ENCODE data around the gene ARHGAP31.
"Not testable (repeated sequence)": the region's sequence is repeated elsewhere in the genome, so short reads cannot be mapped to it uniquely, and the experiment has no call there.

Gene ARHGAP31, protein sequence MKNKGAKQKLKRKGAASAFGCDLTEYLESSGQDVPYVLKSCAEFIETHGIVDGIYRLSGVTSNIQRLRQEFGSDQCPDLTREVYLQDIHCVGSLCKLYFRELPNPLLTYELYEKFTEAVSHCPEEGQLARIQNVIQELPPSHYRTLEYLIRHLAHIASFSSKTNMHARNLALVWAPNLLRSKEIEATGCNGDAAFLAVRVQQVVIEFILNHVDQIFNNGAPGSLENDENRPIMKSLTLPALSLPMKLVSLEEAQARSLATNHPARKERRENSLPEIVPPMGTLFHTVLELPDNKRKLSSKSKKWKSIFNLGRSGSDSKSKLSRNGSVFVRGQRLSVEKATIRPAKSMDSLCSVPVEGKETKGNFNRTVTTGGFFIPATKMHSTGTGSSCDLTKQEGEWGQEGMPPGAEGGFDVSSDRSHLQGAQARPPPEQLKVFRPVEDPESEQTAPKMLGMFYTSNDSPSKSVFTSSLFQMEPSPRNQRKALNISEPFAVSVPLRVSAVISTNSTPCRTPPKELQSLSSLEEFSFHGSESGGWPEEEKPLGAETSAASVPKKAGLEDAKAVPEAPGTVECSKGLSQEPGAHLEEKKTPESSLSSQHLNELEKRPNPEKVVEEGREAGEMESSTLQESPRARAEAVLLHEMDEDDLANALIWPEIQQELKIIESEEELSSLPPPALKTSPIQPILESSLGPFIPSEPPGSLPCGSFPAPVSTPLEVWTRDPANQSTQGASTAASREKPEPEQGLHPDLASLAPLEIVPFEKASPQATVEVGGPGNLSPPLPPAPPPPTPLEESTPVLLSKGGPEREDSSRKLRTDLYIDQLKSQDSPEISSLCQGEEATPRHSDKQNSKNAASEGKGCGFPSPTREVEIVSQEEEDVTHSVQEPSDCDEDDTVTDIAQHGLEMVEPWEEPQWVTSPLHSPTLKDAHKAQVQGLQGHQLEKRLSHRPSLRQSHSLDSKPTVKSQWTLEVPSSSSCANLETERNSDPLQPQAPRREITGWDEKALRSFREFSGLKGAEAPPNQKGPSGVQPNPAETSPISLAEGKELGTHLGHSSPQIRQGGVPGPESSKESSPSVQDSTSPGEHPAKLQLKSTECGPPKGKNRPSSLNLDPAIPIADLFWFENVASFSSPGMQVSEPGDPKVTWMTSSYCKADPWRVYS (N-terminal part only)

DNA sequence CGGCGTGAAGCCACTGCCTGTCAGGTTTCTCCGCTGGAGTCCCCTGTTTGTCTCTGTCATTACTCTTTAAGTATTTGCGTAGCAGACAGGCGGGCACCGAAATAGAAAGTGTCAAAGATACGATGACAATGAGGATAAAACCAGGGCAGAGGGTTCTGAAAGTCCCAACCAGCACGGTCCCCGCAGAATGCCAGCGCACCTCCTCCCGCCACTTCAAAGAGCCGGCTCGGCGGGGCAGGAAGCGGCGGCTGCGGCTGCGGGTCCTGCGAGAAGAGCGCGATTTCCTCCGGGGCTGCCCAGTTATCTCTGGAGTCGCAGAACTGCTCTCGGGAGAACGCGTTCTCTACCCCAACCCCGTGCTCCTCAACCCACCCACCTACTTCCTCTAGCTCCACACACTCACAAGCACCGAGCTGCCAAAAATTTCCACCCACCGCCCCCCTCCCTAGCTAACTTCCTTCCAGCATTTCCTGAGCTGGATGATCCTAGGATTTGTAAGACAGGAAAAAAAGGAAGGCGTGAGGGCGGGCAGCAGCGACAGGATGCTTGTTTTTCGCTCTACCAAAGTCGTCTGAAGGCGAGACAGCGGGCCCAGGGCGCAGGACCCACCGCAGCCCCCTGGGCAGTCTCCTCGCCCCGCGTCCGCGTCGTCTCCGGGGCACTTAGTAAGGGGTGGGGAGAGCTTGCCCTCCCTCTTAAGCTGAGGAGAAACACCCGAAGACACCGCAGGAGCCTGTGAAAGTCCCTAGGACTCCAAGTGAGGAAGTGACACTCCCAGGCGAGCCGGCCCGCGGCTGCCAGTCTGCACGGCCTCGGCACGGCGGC, at the start of gene ARHGAP31:
Gene ARHGAP31 (plus strand): TSS at position 513 of the 825 bp plus-strand sequence. CDS start 522 bp downstream, outside the sequence.
- peak; percentile 79 for DNase-seq

- DNase-seq: no peak
These were observed 48.4 kb upstream of the ARHGAP31 start for GRCh38 chr3:119245778-119246177.

DNA sequence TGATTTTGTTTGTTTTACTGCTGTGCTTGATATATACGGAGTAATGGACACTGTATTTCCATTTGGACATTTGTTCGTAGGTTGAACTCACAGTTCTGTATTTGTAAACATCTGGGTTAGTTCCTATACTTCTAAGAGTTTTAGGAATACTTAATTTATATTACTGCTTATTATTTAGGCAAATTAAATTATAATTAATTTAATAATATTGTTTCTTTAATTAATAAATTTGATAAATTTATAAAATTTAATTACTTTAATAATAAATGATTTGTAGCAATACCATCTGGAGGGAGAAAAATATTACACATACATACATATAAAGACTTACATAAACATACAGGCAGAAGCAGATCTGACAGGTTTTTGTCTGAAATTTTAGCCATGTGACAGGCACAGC, 39.0 kb upstream of the ARHGAP31 start:
- DNase-seq: no peak

- no peak for DNase-seq
These were observed 37.1 kb upstream of the ARHGAP31 start for GRCh38 chr3:119257111-119257510.

DNA sequence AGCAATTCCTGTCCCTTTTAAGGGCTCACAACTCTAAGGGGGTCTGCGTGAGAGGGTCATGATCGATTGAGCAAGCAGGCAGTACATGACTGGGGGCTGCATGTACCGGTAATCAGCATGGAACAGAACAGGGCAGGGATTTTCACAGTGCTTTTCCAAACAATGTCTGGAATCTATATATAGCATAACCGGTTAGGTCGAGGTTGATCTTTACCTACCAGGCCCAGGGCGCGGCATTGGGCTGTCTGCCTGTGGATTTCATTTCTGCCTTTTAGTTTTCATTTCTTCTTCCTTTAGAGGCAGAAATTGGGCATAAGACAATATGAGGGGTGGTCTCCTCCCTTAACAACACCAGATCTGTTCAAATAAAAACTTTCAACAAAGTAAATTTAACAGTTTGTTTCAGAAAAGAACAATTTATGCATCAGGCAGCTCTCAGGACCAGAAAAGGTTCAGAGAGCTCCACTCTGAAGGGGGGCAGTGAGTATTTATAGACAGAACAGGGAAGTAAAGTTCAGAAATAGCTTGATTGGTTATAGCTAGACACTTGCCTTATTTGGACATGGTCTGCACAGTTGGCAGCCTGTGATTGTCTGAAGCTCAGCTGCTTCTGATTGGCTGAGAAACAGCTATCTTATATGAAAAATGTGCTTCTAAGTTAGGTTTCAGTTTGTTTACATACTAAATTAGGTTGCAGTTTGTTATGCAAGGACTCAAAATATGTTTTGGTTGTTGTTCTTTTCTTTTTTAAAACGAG, 36.4 kb upstream of the ARHGAP31 start:
- no peak for DNase-seq

- no peak for DNase-seq
These were observed 35.3 kb upstream of the ARHGAP31 start for GRCh38 chr3:119258915-119259314.

- no peak for DNase-seq
These were observed 34.4 kb upstream of the ARHGAP31 start for GRCh38 chr3:119259821-119260220.

DNA sequence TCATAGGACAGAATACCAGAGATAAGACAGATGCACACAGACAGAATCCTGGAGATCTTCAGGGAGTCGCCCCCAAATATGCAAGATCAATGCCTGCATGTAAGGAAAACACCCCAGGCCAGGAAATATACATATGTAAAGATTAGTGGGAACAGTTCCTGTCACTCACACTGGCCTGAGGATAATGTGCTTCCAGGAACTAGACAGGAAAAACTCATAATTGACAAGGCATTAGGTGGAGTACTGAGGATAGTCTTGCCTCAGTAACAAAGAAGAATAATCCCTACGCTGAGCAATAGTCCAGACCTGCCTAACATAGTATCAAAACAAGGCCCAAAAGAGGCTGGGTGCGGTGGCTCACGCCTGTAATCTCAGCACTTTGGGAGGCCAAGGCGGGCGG, 33.1 kb upstream of the ARHGAP31 start:
- DNase-seq: no peak

- not testable (repeated sequence) for DNase-seq
These were observed 24.0 kb upstream of the ARHGAP31 start for GRCh38 chr3:119270212-119270611.

- DNase-seq: no peak
These were observed 17.5 kb upstream of the ARHGAP31 start for GRCh38 chr3:119276680-119277079.

DNA sequence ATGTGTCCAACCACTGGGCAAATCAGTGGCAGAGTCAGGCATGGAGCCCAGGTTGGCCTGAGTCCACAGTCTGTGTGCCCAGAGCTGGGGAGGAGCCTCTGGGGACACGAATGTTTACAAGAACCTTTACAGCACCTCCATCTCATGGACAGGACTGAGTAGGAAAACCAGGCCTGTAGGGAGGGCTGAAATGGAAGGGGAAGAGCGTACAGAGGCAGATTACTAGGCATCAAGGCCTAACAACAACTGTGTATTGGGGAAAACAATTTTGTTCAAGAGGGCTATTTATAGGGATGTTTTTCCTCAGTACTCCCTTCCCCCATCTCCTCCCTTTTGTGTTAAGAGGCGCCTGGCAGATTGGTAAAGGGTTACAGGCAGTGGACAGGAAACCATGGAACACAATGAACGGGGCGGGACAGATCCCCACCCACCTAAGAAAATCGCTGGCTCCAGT, 15.1 kb upstream of the ARHGAP31 start:
- DNase-seq: no peak

GRCh38 chr3:119279584-119280243, 14.5 kb upstream of the ARHGAP31 start:
- DNase-seq: no peak

DNA sequence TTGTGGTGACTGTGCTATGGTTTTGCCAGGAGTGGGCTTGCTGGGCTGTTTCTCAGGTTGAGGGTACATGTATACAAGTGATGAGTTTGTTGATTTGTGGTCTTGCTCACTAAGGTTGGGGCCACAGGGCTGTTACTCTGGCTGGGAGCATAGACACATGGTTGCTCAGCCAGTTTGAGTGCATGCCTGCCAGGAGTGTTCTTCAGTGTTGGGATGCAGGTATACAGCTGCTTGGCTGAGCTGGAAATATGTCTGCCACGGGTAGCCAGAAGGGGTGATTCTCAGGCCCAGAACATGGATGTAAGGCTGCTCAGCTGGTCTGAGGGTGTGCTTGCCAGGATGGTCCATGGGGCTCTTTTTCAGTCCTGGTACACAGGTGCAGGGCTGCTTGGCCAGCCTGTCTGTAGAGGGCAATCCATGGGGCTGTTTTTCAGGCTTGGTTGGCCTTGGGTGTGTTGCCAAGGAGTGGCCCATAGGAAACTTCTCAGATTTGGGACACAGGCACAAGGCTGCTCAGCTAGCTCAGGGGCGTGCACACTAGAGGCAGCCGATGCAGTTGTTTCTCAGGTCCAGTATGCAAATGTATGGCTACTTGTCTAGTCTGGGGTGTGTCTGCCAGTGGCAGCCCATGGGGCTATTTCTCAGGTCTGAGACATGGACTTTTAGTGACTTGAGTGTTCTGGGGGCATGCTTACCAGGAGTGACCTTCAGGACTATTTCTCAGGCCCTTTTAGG, 5.3 kb upstream of the ARHGAP31 start:
- DNase-seq: no peak

DNA sequence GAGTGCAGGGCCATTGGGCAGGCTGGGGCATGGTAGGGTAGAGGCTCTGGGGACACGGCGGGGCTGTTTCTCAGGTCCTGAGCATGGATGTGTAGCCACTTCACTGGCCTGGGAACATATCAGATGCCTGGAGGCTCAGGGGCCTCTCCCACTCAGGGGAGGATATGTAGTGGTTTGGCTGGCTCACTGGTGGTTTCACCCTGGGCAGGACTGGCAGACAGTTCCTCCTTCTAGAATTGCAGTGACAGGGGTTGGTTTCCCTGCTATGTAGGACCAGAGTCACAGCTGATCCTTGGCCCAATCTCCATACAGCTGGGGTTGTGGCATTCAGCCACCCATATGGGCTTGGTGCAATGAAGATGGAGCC, 4.8 kb upstream of the ARHGAP31 start:
- no peak for DNase-seq

DNA sequence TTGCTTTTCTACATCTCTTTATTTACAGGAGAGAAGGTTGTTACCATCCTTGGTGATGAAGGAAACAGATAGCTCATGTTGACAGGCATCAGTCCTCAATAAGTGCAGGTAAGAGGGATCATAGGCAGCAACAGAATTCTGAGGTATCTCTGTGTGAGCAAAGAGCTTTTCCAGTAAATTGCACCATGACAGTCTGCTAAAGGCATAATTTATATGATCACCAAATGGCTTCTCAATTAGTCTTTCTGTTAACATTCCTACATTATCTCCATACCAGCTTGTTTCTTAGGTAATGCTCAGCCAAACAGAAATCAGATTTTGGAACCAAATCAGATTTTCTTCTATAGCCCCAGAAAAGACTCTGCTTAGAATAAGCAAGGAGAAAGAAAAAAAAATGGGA, 3.6 kb upstream of the ARHGAP31 start:
- no peak for DNase-seq

GRCh38 chr3:119291062-119291700, 3.0 kb upstream of the ARHGAP31 start:
- no peak for DNase-seq

DNA sequence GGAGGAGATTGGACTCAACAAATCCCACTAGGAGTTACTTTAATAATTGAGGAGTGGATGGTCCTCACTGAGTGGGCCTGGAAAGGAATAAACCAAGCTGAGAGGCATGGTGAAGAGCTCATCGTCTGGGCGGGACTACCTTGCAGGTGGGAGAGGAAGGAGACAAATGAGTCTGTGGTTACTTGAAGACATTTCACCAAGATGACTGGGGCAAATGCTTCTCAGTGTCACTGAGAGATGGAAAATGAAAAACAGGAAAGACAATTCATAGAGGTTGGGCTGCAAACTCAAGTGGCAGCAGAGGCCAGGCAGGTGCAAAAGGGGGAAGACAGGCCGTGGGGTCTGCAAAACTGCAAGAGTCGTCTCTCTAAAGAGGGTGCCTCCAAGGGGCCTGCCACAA, 1.5 kb upstream of the ARHGAP31 start:
- no peak for DNase-seq

DNA sequence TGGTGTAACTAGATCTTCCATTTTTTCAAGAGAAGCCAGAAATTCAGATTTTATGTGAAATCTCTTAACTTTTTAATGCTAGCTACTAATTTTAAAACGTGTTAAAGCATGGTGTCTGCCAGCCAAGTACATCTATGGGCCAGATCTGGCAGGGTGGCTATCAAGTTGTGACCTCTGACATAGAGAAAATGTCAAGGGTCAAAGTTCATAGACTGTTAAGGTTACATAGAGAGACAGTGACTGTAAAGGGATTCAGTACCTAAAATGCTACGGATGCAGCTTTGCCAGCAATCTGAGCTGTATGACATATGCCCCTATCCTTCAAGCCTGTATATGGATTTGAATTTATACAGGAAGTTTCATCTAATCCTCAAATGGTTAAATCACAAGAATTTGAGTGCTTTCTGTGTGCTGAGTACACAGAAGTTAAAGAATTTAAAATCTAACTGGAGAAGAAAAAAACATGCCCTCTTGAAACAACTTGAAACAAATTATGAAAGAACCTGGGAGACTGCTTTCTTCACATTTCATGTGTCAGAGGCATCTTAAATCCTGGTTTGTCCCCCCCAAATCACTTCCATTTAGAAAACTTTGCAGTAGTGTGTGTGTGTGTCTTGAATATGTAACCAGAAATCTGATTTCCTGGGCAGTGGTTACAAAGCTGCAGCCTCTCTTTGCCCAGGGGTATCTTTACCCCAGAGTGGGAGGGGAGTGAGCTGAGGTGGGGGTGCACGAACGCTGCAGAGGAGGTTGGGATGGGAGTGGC, 895 bp upstream of the ARHGAP31 start:
- DNase-seq: no peak
